ENCODE measurements around the gene HPCA.

HPCA gene

DNA sequence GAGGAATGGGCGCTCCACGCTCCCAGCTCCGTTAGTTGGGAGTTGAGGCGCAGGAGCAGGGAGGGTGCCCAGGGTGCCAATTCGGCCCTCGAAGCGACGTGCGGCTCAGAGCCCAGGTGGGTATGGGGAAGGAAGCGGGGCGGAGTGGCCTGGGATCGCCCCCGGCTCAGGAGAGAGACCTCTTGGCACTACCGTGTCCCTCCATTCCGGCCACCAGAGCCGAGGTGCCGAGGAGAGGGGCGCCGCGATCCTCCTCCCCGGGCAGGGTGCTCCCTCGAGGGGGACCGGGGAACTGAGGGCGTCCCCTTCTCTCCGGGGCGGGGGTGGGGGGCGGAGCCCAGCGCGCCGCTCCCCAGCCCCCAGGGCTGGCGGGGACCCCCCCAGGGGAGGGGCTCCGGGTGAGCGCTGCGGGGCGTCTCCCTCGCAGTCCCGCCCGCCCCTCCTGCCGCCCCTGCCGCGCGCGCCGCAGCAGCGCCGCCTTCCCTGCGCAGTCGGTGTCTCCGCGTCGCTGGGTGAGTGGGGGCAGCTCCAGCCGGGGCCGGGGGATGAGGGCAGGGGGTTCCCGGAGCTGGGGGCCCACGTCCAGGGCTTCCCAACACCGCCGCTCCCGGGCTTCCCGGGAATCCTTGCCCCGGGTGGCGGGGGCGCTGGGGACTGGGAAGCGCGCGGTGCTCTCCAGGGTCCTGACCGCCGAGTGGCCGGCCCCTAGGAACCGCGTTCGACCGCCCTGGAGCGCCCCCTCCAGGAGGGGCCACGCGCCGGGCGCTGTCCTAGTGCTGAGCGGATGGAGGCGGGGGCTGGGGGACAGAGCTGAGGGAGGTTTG lies at the start of gene HPCA:
Gene HPCA (plus strand): TSS at position 488 of the 824 bp plus-strand sequence. CDS start 2,408 bp downstream, outside the sequence.
- DNase-seq (ENCODE audit: low read depth): no peak

DNA sequence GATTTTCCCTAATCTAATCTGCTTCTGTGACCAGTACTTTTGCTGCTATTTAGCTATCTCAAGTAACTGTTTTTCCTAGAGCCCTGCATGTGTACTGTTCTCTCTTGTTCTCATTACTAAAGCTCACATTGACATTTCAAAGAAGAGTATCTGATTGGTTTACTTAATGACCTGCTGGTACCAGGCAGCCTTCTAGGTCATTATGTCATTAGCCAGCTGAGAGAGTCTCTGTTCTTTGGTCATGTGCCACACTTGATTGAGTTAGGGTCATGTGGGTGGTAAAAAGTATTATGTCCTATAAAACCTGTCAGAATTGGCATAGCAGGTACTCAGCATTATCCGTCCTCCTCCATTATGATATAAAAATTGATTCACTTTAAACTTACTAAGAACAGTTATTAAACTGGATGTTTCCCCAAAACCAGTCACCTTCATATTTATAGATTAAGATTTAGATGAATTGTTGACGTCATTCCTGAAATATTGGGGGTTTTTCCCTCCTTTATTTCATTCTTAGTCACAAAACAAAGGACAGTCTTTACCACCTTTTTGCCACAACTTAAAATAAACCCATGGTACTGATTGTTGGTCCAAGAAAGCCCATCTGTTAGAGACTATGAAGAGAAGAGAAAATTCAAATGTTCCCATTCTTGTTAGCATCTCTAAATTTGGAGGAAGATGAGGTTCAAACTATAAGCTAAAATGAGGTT lies 37.8 kb upstream of the HPCA start:
- DNase-seq (ENCODE audit: low read depth): no peak

GRCh38 chr1:32855861-32856617 lies 30.3 kb upstream of the HPCA start:
- DNase-seq (ENCODE audit: low read depth): no peak

- DNase-seq (ENCODE audit: low read depth): no peak
Measured at GRCh38 chr1:32858136-32858535, 28.2 kb upstream of the HPCA start.

DNA sequence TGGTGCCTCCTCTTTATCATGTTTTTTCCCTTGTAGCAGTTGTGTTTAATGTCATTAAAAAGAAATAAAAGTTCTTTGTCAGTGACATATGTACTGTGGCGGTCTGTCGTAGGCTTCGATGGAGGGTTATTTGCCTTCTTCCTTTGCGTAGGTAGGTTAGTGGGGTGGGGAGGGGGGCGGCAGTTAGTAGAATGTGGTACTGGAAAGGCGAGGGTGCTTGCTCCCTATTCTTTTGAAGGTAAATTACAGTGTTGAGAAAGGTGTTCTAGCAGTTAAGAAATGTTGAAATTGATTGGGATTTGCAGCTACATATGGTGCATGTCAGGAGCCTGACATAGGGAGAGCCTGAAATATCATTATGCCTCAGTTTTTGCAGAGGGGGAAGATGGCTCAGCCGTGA lies 27.5 kb upstream of the HPCA start:
- DNase-seq (ENCODE audit: low read depth): no peak

DNA sequence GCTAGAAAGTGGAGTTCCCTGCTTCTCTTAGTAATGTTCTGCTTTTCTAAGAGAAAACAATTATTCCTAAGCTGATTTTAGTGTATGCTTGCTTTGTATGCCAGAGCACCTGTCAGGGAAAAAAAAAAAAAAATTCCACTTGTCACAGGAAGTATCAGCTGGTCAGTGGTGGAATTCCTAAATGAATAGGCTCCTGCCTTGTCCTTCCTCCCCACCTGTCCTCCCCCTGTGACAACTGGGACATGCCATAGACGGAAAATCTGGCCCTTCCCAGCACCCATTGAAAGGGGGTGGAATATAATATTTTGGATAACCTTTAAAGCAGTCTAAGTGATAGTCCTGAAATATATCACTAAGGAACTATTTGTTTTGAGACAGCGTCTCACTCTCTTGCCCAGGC lies 26.4 kb upstream of the HPCA start:
- DNase-seq (ENCODE audit: low read depth): no peak

DNA sequence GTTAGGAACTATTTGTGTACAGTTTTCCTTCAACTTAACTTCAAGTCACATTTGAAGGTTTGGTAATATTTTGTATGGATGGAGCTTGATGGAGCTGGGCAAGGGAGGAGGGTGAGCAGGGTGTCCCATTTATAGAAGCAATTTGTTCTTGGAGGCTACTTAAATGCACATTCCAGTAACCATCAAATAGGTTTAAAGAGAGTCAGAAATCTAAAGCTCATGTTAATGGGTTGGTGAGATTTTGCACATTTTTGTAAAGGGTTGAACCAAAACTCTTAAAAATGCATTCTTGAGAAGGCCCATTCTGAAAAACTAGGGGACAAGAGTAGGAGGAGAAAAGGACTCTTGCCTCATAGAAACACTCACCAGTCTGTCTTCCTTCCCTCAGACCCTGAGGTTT lies 25.7 kb upstream of the HPCA start:
- DNase-seq (ENCODE audit: low read depth): no peak

DNA sequence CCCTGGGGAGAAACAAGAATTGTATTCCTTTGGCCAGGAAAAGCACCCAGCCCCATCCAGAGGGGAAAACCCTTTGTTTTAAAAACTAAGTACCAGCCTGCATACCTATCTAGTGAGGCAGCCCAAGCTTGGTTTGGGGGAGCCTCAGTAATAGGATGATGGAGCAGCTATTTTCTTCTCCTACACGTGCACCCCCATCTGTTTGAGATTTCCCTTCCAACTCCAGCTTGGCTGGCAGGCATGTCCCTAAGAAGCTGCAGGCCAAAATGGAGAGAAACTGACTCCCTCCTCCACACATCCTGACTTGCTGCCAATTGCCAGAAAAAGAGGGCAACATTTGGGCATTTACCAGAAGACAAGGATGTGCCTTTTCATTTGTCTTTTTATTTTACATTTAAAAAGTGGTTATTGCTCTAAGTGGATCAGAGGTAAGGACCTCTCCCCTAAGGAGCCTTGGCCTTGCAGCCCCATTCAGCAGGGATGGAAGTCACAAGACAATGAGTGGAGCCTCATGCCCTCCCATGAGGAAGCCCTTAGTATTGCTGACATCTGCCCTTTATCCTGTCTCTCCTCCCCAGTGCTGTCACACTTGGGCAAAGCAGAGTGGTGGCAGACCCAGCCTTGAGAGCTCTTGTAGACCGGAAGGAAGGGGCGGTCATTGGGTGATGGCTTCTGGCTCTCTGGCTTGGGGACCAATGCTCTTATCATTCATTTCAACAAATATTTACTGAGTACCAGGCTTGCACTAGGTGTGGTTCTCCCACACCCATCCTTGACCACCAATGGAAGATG lies 24.2 kb upstream of the HPCA start:
- DNase-seq (ENCODE audit: low read depth): no peak

- DNase-seq (ENCODE audit: low read depth): no peak
Measured at GRCh38 chr1:32863218-32863880, 22.9 kb upstream of the HPCA start.

DNA sequence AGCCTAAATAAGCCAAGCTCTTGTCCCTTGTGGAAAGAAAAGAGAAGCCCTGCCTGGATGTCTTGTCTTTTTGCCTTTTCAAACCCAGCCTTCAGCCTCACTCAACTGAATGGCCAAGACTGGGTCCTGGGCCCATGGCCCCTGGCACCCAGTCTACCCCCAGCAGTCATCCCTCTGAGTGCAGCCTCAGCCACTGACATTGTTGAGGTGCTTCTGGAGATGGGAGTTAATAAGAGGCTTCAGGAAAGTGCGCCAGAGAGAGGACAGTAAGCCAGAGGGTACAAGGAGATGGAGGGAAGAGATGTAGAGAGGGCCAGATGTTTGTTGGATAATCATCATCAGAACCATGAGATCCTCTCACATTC lies 22.4 kb upstream of the HPCA start:
- DNase-seq (ENCODE audit: low read depth): no peak

DNA sequence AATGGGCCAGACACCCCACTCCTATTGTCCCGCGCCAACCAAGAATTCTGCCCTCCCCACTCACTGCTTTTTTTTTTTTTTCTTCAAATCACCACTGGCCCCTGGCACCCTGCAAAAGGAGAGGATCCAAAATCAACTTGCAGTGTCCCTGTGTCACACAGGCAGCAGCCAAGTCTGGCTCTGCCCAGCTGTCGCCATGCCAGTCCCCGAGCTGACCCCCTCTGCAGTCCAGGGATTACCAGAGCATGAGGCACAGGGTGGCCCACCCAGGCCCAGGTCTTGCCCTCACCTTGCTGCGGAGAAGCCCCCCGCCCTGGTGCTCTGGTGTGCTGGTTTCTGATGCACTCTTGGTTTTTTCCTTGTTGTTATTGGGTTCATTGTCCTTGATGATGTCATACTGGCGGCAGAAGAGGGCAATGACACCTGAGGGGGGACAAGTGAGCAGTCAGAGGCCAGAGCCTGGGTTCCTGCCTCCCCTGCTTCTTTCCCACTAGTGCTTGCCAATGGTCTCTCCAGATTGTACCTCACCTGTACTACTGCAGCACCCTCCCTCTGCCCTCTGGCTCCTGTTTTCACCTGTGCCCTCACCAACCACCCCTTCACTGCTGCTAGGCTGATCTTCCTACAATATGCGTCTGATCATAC lies 21.8 kb upstream of the HPCA start:
- DNase-seq (ENCODE audit: low read depth): no peak

DNA sequence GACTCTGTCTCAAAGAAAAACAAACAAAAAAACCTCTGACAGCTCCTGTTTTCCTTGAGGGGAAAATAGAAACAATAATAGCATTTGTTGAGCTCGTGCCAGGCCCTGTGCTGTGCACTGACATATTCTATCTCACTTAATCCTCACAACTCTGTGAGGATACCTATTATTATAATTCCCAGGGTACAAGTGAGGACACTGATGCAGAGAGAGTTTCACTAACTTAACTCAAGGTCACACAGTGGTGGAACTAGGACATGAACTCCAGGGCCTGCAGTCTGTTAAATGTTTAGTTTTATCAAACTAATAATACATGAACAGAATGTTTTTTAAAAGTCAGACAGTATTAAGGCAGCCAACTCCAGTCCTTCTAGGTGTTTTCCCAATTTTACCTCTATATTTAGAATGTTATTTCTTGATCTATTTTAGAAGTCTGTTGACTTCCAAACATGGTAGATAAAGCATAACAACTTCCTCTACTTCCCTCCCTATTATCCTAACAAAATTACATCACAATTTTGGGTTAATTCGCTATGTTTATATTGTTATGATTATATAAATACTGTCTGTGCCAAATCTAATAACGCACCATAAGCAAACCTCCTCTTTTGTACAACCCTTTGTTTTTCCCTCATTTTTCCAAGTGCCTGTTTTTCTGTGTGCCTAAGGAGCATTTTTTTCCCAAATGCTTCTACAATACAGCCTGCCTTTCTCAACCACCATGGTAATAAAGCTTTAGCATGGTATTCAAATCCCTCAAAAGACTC lies 20.5 kb upstream of the HPCA start:
- no peak for DNase-seq (ENCODE audit: low read depth)

GRCh38 chr1:32867151-32867550 lies 19.1 kb upstream of the HPCA start:
- DNase-seq (ENCODE audit: low read depth): no peak

GRCh38 chr1:32867671-32868070 lies 18.6 kb upstream of the HPCA start:
- no peak for DNase-seq (ENCODE audit: low read depth)

DNA sequence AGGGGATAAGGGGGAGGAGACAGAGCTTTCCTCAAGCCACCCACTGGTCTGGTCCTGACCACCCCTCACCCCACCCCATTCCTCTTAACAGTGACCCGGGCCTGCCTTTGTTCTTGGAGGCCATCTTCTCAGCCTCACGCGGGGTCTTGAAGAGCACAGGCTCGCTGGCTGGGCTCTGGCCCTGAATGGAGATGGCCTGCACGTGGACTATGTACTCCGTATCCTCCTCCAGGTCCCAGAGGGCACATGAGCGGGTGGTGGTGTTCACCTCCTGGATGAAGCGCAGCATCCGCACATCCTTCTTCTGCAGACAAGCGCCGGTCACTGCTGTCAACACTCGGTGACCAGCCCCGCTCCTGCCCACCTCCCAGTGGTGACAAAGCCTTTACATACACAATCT lies 18.2 kb upstream of the HPCA start:
- no peak for DNase-seq (ENCODE audit: low read depth)

GRCh38 chr1:32868806-32869455 lies 17.4 kb upstream of the HPCA start:
- DNase-seq (ENCODE audit: low read depth): no peak

DNA sequence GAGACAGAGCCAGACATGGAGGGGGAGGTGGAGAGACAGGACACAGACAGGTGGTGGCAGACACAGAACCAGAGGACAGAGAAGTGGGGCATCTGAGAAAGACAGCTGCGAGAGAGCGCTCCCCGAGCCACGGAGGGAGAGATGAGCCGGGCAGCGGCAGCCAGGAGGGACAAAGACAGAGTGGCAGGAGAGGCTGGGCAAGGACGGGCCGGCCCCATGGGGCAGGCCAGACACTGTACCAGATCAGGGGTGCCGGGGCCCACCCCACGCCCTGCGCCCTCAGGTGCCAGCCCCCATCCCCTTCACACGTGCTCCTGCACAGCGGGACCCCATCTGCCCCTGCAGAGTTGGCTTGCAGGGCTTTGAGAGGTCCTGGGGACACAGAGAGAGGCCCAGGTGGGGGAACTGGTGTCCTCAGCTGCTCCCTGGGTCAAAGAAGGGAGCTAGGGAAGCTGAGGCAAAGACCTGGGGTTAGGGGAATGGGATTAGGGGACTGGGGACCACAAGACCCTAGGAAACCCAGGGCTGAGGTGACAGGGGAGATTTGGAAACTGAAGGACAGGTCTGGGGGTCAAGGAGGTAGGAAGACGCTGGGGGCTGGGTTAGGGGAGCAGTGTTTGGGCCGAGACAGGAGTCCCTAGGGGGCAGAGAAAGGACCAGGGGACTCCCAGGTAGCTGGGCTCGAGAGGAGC lies 16.2 kb upstream of the HPCA start:
- DNase-seq (ENCODE audit: low read depth): no peak

- no peak for DNase-seq (ENCODE audit: low read depth)
Measured at GRCh38 chr1:32870615-32871363, 15.5 kb upstream of the HPCA start, which contains the start of gene FNDC5. Gene FNDC5 (minus strand): TSS chr1:32870912.
